GM19035 (cell line): ENCODE data around the gene LY6G6C.

Experiments
- ATAC-seq: cut with Tn5 transposase; IDR thresholded peaks from one replicate; pipeline ENCODE4 v1.9.1; 2021; ENCODE audit not compliant: unreplicated experiment

The LY6G6C gene

DNA sequence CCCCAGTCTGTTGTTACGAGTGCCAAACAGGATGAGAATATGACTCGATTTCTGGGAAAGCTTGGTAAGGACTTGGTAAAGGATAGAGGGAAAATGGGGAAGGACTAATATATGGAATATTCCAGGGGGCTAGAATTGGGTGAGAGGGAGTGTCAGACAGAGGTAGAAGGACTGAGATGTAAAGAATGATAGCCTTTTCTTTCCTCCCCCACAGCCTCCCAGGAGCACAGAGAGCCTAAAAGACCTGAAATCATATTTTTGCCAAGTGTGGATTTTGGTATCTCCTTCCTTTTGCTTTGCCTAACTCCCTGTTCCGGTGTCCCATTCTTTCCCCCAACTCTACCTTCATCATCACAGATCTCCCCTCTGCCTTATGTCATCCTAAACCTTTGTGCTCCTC, 21.3 kb upstream of the LY6G6C start:
- no peak for ATAC-seq

DNA sequence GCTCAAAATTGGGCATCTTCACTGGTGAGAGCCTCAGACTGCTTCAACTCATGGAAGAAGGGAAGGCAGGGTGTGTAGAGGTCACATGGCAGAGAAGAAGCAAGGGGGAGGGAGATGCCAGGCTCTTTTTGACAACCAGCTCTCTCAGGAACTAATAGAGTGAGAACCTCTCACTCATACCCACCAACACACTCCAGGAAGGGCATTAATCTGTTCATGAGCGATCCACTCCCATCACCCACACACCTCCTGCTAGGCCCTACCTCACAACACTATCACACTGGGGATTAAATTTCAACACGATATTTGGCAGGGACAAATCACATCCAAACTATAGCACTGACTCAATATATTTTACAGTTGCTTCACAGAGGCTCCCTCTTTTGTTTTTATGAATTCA, 20.3 kb upstream of the LY6G6C start:
- no peak for ATAC-seq

- no peak for ATAC-seq
These were observed 19.1 kb upstream of the LY6G6C start for GRCh38 chr6:31740397-31741223.

DNA sequence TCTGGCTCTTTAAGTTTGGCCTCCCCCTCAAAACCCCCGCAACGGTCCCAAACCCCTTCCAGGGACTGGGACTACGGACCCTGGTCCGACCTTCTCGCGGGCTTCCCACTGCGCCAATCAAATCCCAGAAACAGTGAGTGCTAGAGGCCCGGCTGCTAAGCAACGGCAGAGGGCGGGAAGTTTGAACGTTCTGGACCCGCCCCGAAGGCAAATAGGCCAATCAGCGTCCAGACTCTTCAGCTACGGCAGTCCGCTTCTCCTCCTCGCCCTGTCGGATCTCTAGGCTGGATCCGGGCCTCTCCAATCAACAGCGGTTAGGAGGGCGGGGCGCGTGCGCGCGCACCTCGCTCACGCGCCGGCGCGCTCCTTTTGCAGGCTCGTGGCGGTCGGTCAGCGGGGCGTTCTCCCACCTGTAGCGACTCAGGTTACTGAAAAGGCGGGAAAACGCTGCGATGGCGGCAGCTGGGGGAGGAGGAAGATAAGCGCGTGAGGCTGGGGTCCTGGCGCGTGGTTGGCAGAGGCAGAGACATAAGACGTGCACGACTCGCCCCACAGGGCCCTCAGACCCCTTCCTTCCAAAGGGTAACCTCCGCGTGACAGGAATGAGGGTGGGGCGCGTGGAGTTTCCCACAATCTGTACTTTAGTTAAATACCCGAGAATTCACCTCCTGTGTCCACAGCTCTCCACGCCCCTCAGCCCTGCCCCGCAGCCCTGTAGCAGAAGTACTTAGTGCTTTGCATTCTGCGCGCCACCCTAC, 18.3 kb upstream of the LY6G6C start, which contains the start of gene MSH5:
Gene MSH5 (plus strand): TSS at position 367 of the 758 bp plus-strand sequence. CDS start 462 bp downstream, outside the sequence.
- peak; percentile 74 for ATAC-seq

DNA sequence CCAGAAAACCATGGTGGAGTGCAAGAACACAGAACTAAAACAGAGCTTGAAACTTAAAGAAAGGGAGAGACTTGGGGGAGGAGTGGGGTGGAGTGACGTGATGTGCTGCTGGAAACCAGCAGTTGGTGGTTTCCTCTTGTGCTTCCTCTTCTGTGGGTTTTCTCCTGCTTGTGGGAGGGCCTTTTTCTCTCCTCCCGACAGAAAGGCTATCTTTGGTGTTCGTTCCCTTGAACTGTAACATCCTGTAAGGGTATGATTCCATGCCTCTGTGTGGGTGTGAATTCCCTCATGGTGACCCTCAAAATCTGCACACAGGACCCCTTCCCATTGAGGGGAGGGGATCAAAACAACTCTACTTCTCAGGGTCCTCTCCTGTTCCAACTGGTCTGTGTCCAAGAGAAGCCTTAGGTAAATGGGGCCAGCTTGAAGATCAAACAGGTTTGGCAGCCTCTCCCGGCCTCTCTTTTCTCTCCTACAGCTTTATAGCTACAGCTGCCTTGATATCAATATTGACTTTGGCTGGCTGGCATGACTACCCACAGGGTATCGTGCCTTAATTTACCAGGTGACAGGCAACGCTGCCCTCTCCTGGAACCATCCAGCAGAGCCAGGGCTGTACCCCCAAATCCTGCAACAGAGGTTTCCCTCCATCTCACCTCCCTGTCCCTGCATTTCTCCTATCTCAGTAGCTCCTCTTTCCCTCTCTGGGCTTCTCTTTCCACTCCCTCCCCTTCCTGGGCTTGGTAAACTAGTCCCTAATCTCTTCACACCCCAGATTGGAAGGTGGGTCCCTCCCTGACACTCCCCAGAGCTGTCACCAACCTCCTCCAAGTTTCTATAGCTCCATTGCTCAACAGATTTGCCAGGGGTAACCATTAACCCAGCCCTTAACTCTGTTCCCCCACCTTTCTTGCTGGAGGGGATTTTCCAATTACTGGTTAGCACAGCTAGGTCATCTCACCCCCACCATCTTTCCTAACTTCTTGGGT, 16.7 kb upstream of the LY6G6C start:
- no peak for ATAC-seq

GRCh38 chr6:31737315-31737990, 15.9 kb upstream of the LY6G6C start:
- ATAC-seq, result no peak

DNA sequence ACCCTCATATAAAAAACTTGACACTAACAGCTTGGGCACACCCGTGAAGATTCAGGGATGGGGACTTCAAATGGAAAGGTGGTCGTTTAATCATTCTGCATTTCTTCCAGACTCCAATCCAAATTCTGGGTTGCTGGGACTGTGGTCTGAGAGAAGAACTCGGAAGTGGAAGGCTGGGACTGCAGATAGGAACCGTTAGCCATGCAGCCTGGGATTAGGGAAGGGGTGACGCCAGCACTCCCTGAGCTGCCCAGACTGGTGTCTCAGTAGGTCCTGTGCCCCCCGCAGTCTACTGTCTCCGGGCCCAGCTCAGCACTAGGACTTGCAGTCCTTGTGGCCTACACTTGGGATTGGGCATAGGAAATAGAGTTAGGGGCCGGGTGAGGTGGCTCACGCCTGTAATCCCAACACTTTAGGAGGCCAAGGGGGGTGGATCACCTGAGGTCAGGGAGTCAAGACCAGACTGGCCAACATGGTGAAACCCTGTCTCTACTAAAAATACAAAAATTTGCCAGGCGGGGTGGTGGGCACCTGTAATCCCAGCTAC, 15.3 kb upstream of the LY6G6C start:
- ATAC-seq, result no peak

- ATAC-seq, result peak; percentile 30
These were observed 14.6 kb upstream of the LY6G6C start, which contains the start of gene CLIC1 for GRCh38 chr6:31736021-31736767. Gene CLIC1 (minus strand): TSS chr6:31736530. CDS start chr6:31736300, 230 bp downstream.

DNA sequence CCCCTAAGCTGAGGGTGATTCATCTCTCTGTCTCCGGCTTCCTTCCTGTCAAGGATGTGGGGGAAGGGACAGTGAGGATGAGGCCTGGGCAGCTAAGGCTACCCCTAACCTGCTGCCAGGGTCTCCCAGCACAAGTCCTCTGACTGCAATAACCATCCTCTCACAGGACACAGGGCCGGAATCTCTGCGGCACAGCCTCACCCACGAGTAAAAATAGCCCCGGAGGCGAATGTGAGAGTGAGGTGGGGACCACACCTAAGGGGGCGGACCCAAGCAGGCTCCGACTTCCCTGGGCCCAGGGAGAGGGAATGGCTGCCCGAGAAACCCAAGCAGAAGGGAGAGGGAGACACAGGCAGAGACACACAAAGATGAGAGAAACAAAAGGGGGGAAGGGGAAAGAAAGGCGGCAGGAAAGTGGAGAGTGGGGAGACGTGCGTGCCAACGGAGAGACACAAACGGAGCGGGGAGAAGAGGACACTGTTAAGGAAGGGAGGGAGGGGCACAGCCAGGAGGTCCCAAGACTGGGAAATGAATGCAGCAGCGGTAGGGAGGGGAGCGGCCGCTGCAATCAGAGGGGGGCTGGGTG, 13.4 kb upstream of the LY6G6C start:
- no peak for ATAC-seq

- ATAC-seq, result no peak
These were observed 12.8 kb upstream of the LY6G6C start for GRCh38 chr6:31734247-31734820.

DNA sequence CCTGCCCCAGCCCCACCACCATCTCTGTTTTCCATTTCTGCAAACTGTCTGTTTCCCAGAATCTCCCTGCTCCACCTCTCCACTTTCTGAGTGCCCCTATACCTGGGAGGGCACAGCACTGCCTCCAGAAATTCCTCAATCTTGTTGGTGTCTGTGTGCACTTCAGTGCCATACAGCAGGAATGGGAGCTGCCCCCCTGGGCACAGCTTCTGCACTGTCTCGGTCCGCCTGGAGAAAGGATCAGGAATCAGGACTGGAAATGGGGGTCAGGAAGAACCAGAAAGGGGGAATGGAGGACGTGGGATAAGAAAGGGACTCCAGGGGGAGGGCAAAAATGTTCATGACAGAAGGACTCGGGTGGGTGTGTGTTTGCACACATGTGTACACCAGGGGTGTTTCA, 12.2 kb upstream of the LY6G6C start:
- ATAC-seq, result no peak

DNA sequence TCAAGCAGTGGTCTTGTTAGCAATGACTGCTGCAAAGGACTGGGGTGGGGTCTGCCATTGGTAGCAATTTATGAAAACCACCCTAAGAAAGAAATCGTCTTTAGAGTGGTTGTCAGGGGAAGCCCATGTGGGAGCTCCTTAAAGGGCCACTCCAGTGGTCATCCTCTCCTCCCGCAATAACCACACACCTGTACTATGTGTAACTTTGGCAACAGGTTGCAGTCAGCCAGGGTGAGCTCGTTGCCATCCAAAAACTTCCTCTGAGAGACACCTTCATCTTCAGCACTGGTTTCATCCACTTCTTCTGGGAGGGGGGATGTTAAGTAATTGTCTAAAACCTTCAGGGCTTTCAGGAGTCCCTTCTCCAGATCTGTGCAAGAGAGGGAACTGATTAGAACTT, 10.5 kb upstream of the LY6G6C start:
- no peak for ATAC-seq

DNA sequence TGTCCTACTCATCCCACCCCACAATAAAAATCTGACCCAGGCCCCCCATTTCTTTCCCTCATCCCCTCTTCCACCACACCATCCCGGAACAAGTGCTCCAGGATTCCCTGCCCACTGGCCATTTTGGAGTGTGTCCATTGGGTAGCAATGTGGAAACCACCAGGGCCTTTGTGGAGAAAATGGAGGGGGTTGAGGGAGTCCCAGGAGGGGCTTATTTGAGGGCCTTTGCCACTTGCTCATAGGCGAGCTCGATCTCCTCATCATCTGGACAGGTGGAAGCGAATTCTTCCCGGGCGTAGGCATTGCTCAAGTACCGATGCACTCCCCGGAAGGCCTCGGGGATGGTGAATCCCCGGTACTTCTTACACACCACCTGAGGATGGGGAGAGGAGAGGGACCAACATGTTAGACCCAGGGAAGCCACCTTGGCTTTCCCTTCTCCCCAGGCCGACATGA, 9.1 kb upstream of the LY6G6C start:
- no peak for ATAC-seq

DNA sequence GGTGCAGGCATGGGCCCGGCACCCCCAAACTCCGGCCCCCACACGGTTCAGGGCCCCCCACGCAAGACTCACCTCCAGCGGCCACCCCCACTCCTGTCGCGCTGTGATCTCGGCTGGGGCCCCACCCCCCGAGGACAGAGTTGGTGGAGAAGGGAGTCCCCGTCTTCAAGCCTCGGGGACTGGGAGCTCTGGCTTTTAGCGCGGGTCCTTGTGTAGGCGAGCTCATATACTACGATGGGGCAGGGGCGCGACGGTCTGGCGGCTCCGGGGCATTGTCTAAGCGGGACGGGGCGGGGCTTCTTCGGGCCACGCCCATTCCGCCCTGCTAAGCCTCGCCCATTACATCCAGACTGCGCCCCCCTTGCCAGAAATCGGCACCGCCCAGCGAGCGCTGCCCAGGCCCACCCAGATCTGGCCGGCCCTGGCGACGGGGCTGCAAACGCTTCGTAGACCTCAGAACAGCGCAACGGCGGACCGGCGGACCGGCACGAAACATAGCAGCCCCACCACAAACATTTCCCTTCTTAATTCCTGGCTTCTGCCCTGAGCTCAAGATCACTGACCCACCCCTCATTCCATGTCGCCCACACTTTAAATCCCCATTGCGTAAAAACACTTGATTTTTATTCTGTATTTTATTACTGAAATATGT, 8.6 kb upstream of the LY6G6C start:
- ATAC-seq, result no peak

GRCh38 chr6:31729515-31729978, 8.0 kb upstream of the LY6G6C start:
- no peak for ATAC-seq

DNA sequence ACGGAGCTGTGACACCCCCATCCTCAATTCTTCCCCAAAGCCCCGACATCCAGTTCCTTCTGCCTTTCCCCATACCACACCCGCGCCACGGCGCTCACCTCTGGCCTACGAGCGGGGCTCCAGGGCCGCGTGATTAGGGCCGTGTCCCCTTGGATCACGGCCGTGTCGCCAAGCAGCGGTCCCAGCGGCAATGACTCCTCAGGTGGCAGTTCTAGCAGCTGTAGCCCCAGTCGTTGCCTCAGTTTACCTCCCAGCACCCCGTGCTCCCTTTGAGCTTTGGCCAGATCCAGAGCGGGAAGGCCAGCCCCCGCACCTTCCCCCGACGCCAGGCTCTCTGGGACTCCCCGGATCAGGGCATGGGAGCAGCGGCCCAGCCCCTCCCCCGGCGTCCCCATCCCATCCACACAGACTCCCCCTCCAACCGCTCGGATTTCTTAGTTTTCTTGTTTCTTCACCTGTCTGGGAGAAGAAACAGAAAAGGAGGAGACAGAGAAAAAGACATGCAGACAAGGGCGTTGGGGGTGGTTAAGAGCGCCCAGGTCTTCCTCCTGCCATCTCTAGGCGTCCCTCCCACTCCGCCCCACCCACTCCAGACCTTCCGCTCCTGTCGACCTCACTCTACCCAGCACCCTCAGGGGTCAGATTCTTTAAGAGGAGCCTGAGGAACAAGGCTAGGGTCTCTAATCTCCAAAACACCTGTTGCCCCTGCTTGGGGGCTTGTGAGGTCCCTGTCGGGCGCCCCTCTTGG, 7.4 kb upstream of the LY6G6C start, which contains the start of gene DDAH2:
Gene DDAH2 (minus strand): TSS at position 533 of the 748 bp plus-strand sequence. CDS start 138 bp downstream, at position 395.
- no peak for ATAC-seq
